ENCODE measurements around the gene RIN3.

DNA sequence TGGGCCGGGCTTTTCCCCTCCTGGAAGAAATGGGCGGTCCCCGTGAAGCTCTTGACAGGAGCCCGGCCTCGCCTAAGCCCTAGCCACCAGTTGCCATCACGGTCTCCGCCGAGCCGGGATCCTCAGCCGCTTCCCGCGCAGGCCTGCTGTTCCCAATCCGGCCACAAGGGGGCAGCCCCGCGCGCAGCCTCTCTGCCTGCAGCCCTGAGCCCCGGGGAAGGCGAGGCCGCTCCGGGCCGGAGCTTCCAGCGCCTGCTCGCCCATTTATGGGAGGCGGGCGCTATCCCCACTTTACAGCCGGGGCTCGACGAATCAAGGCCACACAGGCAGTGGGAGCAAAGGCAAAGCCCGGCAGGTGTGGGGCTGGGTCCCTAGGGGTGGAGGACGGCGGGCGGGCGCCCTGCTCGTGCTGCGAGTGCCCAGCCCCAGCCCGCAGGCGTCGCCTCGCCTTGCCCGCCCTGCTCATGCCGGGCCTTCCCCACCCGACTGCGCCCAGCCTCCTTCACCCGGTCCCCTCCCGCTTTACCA, 173.4 kb downstream of the RIN3 start:
- TF ChIP-seq, protein P1, sequence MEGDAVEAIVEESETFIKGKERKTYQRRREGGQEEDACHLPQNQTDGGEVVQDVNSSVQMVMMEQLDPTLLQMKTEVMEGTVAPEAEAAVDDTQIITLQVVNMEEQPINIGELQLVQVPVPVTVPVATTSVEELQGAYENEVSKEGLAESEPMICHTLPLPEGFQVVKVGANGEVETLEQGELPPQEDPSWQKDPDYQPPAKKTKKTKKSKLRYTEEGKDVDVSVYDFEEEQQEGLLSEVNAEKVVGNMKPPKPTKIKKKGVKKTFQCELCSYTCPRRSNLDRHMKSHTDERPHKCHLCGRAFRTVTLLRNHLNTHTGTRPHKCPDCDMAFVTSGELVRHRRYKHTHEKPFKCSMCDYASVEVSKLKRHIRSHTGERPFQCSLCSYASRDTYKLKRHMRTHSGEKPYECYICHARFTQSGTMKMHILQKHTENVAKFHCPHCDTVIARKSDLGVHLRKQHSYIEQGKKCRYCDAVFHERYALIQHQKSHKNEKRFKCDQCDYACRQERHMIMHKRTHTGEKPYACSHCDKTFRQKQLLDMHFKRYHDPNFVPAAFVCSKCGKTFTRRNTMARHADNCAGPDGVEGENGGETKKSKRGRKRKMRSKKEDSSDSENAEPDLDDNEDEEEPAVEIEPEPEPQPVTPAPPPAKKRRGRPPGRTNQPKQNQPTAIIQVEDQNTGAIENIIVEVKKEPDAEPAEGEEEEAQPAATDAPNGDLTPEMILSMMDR (IDR thresholded peaks at IDR 0.05): peak; percentile 79 to 100 (median 98)
- peak in 1 of 2 donors; percentile 5 for TF ChIP-seq POLR2A (IDR thresholded peaks at IDR 0.05)

Measured in adrenal gland (tissue), 5 donors.